Measurements from ENCODE around the gene MAML3.

The MAML3 gene

DNA sequence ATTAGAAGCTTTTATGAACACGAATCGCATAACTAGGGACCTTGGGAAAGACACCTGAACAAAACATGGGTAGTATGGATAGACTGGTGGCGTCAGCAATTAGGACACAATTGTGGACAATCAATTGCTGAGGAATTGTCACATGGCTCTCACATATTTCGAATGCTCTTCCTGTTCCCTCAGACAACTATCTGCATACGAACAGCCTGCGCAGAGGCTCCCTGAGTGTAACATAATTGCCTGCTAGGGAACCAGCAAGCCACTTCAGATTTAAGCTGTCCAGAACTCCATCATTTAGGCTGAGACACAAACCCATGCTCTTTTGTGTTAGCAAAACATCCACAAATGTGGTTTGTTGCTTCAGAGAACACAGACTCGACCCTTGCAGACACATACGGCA is 327.6 kb downstream of the MAML3 start:
- DNase-seq: no peak

DNA sequence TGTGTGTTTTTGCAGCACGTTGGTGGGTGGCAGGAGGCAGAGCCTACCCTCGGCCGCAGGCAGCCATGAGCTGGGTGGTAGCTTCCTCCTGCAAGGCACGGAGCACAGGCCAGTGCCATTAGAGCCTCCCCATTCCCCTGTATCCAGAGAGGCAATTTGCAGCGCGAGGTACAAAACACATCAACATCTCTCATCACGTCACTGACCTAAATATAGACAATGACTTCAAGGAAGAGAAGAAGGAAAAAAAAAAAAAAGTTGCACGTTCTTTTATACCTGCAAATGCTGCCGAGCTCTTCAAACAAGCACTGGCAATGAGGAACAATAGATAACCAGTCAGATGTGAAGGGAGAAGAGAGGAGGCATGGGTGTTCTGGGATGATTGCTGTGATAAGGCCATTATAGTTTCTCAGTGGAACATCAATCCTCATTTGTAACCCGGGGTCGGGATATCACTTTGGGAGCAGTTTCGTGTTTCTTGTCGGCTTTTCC is 328.4 kb downstream of the MAML3 start:
- DNase-seq: no peak

DNA sequence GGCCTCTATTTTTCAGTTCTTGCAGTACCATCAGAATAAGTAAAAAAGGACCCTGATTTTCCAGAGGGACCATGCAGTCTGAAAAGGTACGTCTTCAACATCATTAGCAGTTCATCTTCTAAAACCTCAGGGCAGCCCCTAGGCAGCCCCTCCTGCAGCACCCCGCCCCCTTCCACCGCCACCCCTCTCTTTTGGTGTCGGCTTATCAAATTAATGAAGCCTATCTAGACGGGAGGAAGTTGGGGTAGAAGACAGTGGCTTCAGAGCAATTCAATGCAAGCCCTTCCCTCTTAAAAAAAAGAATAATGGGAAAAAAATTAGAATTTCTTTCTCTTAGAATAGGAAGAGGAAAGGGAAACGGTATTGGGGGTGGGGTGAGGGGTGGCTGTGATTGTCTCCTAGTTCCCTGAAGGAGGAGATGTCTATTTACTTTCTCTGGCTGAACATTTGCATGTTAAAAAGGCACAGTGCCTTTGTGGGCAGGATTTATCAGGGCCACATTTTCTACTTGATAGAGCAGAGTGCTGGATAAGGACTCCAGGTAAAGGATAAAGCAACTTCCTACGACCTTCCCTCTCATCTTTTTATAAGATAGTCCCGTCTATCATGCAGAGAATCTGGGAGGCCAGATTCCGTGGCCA is 329.0 kb downstream of the MAML3 start:
- no peak for DNase-seq

DNA sequence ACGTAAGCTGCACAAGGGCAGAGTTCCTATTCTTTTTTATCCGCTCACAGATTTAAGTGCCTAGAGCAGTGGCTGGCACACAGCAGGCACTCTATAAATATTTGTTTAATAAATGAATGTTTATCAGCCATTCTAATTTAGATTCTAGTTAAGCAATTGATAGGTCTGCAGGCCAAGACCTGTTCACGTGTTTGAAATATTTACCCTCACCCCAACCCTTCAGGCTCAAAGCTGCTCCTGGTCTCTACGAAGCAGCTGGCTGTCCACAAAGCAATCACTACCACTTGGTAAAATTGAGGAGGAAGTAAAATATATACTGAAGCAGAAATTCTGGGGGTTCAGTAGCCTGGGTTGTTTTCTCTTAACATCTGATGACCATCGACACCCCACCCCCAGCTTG is 330.2 kb downstream of the MAML3 start:
- DNase-seq: no peak

DNA sequence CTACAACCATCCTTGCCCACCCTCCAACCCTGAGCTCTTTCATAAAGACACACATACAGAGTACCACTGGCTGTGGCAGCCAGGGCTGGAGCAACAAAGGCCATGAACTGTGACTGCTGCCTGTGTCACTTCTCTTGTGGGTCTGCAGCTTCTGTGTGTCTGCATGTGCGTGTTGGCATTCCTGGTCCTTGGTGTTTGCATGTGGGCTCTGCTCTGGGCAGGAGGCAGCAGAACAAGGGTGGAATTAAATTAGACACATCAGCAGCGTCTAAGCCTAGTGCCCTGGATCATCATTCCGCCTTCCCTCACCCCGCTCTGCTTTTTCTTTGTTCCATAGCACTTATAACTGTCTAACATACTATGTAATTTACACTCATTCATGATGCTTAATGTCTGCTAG is 330.6 kb downstream of the MAML3 start:
- no peak for DNase-seq

DNA sequence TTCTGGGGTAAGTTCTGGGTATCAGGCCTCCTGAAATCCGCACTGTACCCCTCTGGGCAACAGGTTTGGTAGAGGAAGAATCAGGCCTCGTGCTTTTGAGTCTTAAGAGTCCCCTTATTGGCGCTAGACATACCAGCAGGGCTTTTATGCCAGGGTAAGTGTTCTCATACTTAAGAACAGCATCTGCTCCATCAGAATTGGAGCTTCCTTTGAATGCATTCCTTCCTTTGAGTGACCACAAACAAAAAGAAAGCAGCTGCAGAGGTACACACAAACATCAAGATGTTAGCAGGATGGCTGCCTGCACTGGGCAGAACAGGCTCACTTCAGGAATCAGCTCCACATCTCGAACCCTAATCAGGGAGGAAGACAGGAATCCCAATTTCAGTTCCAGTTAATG is 331.6 kb downstream of the MAML3 start:
- DNase-seq: no peak

DNA sequence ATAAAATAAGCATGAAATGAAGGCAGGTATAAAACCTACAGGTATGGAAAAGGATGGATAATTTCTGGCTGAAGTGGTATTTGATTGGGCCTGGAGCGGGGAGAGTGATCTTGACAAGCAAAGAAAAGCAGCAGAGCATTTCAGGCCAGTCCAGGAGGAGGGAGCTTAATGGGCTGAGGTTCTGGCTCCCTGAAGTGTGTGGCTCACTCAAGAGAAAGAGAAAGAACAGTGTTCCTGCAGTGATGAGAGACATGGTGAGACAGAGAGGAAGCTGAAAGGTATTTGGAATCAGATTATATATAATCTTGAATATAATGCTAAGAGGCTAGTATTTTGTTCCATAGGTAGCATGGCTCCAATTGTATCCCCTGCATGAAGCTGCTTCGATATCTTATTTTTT is 334.9 kb downstream of the MAML3 start:
- DNase-seq: no peak

DNA sequence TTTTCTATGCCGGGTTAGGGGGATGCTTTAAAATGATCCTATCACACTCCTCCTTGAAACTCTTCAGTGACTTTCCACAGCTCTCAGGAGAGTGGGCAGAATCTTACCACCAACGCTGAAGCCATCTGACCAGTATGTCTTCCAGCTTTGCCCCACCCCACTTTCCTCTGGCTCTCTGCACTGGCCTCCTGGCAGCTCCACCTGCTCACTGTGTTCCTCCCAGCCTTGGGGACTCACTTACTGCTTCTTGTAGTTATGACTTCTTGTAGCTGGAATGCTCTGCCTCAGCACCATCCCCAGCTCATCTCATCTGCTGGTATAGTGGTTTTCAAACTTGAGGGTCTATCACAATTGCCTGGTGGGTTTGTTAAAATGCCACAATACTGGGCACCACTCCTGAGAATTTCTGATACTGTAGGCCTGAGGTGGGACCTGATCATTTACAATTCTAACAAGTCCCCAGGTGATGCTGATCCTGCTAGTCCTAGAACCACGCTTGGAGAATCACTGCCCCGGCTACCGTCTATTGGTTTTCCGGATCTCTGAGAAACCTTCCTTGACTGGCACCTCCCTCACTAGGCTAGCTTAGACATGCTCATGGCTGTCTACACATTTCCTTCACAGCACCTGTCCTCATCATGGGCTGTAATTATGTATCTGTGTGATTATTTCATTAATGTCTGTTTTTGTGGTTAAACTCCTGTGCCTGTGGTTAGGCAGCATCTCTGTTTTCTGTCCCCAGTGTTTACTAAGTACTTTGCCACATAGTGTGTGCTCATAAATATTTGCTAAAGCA is 336.1 kb downstream of the MAML3 start:
- DNase-seq: no peak

DNA sequence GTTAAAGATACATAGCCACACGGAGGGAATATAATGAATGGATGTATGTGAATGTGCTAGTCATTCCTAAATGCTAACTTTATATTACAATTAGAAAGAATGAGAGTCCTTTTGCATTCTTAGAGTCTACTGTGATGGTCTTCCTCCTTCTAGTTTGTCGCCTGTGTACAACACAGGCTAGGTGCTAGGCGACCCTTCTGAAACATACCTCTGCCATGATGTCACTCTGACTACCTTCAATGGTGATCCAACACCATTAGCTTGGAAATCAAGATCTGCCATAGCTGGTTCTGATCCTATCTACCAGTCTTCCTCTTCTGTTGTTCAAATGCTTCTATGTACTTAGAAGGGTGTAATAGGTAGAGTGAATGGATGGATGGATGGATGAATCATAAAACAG is 337.1 kb downstream of the MAML3 start:
- DNase-seq: no peak

DNA sequence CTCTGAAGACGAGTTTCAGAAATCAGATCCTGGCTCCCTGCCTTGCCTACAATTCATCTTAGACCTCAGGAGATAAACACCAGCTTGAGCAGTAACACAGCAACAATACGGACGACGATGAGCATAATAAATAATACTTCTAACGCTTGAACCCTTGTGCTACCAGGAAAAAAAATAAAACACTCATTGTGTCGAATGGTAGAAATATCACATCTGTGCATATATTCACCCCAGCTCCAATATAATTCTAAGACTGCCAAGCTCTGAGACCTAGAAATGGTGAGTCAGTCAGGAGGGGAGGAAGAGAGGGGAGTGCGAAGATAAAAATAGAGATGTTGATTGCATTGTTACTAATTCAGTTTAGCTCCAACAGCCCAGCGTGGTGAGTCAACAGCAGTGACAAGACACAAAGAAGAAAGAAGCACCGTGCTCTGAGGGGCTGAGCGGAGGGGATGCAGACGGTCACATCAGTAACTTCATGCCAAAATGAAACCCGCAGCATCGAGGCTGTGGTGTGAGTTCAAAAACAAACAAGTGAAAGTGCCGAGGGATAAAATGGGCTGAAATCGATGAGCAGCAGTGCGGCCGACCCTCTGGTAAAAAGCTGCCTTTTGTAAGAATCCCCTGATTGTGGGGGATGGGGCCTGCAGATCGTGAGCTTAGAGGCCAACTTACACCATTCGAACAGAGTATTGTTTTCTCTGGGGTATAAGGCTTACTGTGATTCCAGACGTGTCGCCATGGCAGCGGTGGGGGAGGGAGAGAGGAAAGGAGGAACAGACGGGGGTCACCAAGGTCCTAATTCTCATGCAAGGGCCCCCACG is 338.0 kb downstream of the MAML3 start:
- no peak for DNase-seq

DNA sequence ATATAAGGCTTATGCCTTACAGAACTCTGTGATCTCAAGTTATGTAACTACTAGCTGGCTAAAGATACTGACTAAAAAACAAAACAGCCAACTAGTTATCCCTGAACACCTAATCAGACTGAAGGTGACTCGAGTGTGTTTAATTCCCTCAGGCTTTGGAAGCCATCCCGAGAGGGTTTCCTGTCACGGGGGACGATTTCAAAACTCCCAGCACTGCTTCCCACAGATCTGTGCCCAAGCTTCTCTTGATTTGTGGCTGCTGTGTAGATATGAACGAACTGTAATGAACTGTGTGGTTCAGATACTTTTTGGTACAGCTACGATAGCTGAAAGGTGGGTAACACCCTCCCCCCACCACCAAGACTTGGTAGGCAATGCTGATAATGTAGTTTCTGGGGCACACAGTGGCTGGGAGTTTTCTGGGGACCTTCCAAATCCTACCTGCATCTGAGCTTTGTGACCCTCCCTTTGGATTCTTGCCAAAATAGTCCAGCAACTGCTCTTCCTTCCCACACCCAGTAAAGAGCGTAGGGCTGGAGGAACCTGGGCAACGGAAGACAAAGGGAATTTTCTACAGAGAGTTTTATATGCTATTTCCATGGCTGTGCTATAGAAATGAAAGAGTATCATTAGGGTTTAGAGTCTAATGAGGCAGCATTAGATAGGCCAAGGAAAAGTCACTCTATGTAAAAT is 339.5 kb downstream of the MAML3 start:
- DNase-seq: no peak

DNA sequence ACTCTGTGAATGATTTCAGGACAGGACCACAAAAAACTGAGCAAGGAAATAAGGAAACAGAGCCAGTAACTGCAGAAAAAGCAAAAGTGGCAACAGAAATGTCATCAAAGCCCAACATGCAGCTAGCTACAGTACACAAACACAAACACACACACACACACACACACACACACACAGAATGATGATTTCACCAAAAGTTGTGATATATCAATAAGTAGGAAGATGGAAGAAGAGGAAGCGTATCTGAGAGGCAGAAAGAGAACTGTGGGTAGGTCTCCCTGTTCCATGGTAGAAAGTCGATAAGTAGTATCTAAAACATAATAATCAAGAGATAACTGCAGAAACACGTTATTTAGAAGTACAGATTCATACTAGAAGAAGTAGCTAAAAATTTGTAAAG is 340.1 kb downstream of the MAML3 start:
- DNase-seq: no peak

DNA sequence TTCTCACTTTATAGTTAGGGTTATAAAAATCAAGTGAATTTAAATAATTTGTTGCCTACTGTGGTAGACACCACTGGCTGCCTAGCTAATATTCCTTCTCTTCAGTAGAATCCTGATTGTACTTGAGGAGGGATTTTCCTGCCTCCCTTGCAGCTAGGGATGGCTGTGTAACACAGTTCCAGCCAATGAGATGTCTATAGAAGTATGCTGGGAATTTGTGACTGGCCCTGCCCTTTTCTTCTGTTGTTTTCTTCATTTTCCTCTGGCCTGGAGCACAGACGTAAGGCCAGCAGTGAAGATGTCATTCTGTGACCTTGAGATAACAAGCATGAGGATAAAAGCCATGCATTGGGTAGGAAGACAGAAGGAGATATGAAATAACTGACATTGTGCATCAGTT is 343.3 kb downstream of the MAML3 start:
- no peak for DNase-seq

DNA sequence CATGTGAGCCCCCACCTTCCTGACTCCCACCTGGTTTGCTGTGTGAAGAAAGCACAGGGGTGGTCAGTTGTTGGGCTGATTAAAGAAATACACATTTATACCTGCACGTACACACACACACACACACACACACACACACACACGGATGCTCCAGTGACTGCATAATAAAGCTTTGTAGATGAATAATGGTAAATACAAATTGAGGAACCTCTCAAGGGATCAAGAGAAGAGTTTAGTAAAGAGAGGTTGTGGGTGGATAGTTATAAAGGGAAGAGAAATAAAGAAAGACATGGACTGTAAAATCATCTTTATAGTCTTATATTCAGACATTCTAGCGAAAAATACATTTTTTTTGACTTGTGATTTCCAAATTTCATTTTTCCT is 344.2 kb downstream of the MAML3 start:
- no peak for DNase-seq

DNA sequence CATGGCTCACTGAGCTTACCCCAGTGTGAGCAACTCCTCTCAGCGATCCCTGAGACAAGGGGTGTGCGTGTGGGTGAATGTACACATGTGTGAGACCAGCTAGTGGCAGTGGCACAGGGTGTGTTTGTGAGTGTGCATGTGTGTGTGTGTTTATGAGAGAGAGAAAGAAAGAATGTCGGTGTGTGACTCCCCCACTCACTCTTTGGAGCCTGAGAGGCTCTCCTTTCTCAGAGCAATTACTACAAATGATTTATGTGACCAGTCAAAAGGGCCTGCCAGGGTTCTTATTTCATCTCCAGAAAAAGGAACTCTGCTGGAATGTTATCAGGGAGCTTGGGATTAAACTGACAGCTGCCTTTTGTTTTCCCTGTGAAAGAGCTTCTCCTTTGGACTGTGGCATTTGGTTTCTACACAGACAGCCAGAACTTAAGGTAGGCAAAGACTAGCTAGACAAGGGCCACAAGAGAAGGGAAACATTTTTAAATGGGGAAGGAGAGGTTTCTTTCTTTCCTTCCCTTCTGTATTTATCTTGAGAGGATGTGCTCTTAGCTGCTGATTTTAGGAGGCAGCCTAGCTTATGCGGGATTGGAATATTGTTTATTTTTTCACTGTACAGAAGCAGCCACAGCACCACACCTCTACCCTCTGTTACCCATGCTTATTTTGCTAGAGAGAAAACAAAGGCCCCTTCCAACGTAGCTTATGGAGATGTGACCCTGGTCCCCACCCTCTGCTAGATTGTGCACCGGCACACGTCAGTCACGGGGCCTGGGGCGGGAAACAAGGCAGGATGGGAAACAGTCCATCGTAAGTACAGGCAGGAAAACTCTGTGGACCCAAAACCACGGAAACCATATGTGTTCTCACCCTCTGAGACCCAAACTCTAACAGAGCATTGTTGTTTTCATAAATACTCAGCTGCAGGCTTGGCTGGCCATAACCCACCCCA is 344.9 kb downstream of the MAML3 start:
- DNase-seq: no peak

DNA sequence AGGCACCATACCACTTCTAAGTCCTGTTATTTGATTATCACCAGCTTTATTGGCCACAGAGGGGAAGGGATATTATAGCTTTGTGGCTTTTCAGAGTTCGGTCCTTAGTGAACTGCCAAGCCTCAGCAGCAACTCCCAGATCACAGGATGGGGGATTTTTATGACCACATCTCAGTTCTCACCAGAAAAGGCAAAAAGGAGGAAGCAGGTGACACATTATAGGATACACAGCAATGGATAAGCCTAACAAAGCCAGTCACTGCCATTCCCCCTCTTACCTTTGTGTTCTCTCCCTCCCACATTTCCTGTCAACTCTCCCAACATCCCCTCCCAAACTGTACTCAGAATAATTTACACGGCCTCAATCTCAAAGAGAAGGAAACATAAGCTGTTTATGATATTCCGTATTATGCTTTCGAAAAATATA is 345.6 kb downstream of the MAML3 start:
- DNase-seq: no peak

DNA sequence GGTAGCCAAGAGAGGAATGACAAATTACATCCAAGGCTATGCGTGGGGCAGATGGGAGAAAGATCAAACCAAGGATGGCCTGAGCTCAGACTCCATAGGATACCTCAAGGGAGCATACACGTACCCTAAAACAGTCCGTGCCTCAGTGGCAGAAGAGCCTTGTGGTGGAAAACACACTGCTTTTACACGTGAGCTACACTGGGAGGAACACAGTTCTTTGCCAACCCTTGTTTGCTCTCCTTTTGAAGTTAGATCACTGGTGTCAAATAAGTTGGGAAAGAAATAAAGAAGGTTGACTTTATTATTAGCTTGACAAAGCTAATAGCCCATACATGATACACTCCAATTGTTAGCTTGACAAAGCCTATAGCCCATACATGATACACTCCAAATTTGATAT is 346.5 kb downstream of the MAML3 start:
- DNase-seq: no peak

DNA sequence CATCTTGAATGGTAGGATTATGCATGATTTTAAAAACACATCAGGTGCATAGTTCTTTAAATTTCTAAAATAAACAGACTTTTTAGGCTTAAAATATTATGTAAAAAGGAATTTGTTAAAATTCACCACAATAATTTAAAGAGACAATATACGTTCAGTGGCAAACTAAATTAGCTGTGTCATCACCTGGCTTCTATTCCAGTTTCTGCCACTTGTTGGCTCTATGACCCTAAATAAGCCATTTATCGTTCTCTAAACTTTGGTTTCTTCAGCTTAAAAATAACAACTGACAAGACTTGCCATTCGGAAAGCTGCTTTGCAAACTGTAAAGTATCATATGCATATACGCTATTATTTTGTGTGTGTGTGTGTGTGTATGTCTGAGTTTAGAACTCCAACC is 347.1 kb downstream of the MAML3 start:
- DNase-seq: no peak

DNA sequence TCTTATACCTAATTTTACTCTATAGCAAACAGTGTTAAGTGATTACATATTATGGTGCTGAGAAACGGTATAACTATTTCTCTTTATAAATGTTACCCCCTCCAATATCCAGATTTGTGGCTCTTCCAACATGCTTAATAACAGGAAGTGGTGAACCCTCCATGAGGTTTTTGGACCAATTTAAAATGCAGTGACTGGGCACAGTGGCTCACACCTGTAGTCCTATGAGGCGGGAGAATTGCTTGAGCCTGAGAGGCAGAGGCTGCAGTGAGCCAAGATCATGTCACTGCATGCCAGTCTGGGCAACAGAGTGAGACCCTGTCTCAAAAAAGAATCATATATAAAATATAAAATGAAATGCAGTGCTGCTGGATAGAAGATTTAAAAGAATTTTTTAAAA is 351.1 kb downstream of the MAML3 start:
- DNase-seq: no peak

DNA sequence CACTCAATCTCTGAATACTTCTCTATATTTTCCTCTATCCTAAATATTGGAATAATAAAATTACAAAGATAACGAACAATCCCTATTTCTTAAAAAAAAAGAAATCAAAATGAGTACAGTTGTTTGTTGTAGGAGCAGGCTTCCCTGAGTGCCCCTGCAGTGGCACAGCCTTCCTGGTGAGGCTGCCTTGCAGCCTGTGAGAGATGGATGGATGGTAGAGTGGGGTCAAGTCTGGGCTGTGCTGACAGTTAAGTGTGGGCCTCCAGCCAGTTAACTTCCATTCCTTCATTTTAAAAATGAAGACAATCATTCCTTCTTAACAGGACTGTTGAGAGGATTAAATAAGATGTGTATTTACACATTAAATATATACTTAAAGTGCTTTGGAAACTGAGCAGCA is 351.5 kb downstream of the MAML3 start:
- DNase-seq: no peak

DNA sequence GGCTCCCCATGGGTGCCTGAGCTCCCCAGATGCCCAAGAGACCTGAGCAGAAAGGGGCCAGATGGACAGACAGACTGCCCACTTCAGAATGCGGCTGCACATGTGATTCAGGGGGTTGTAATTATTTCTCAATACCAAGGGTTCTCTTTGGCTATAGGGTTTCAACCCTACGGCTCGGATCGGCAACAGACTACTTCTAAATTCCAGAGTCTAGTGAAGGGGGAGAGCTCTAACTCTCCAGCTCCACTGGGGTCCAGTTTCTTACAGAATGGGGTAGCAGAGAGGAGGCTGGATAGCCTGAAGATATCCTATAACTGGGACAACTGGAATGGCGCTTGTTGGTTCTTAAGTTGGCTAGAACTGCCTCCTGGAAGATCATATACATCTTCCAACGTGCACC is 352.1 kb downstream of the MAML3 start:
- no peak for DNase-seq

DNA sequence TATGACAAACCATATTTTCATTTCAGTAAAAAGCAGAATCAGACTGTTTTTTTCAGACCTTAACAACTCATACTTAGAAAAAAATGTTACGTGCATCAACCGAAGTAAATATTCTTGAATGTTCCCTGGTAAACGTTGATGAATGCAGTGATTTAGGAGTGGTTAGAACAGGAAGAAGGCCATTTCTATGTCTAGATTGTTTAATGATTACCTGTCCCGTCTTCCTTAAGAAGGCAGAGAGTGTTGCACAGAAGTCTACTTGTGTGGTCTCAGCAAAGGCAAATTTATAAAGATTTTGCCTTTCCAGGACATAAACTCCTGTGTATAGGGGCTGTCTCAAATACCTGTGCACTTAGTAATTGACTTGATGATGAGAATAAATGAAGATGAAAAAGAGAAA is 353.9 kb downstream of the MAML3 start:
- no peak for DNase-seq

Measured in CD4-positive, alpha-beta T cell treated with Interleukin-17A for 4 hours (primary cell).